Mucosa of rectum (tissue), 2 donors: ENCODE measurements around the gene KCP.
A peak's percentile ranks its signal among the peaks of the same experiment; 100 is the strongest.

ENCODE experiments used
- H3K27ac ChIP-seq, 2 donors: one replicate each; pipeline ENCODE4 v1.7.0; 2013; ENCODE audit warnings: inconsistent platforms in 2 of 2, low read depth in 2 of 2, low read length in 2 of 2
- H3K27me3 ChIP-seq, 2 donors: one replicate each; pipeline ENCODE4 v1.7.0; 2013; ENCODE audit warnings: low read length in 2 of 2; ENCODE audit not compliant: control insufficient read depth in 2 of 2, insufficient read depth in 2 of 2
- H3K36me3 ChIP-seq, 2 donors: one replicate each; pipeline ENCODE4 v1.7.0; 2013; ENCODE audit warnings: low read length in 2 of 2; ENCODE audit not compliant: control insufficient read depth in 2 of 2, insufficient read depth in 2 of 2
- H3K4me1 ChIP-seq, 2 donors: one replicate each; pipeline ENCODE4 v1.7.0; 2013; ENCODE audit warnings: low read length in 2 of 2, mild to moderate bottlenecking in 1 of 2; ENCODE audit not compliant: control insufficient read depth in 2 of 2, insufficient read depth in 2 of 2
- H3K4me3 ChIP-seq, 2 donors: one replicate each; pipeline ENCODE4 v1.7.0; 2013; ENCODE audit warnings: low read length in 2 of 2
- H3K9ac ChIP-seq, 2 donors: one replicate each; pipeline ENCODE4 v1.7.0; 2013; ENCODE audit warnings: low read length in 2 of 2, low read depth in 1 of 2, mild to moderate bottlenecking in 1 of 2
- H3K9me3 ChIP-seq, 2 donors: one replicate each; pipeline ENCODE4 v1.7.0; 2013; ENCODE audit warnings: low read length in 2 of 2; ENCODE audit not compliant: control insufficient read depth in 2 of 2
- donor health status: healthy.
- donor health status: Normal muscosa, but diverticular disease.

Gene KCP

GRCh38 chr7:128862571-128863432 lies 47.7 kb downstream of the KCP start, which contains the start of gene ATP6V1F:
Gene ATP6V1F (plus strand): TSS chr7:128862856. CDS start chr7:128862905, 49 bp downstream.
- Histone ChIP-seq H3K4me3 (peak within 1 kb of the TSS; percentile 95 to 97), H3K9ac (peak within 1 kb of the TSS; percentile 85 to 95), H3K27ac (peak within 1 kb of the TSS; percentile 82 to 84), H3K9me3 (no peaks in the 10 kb centered on the region), H3K36me3 (peaks cover 10 to 18% of the 10 kb centered on the region in 2 donors), H3K27me3 (no peaks in the 10 kb centered on the region), H3K4me1 (peaks cover 12 to 21% of the 10 kb centered on the region in 2 donors)

- H3K4me1 ChIP-seq, result peaks cover 12 to 21% of the 10 kb centered on the region in 2 donors
- no peak overlapping the region for H3K27ac ChIP-seq
- peak overlapping the region; percentile 1 to 28 for H3K9ac ChIP-seq
- peak overlapping the region; percentile 95 to 97 for H3K4me3 ChIP-seq
- no peaks in the 10 kb centered on the region for H3K27me3 ChIP-seq
- peaks cover 10 to 17% of the 10 kb centered on the region in 2 donors for H3K36me3 ChIP-seq
- no peaks in the 10 kb centered on the region for H3K9me3 ChIP-seq
Observed at GRCh38 chr7:128861957-128862570, 48.4 kb downstream of the KCP start.

- no peak overlapping the region for H3K27ac ChIP-seq
- no peak overlapping the region for H3K9ac ChIP-seq
- no peak overlapping the region for H3K4me3 ChIP-seq
- H3K4me1 ChIP-seq, result peaks cover 12 to 28% of the 10 kb centered on the region in 2 donors
- H3K27me3 ChIP-seq, result no peaks in the 10 kb centered on the region
- H3K36me3 ChIP-seq, result peaks cover 7 to 8% of the 10 kb centered on the region in 2 donors
- no peaks in the 10 kb centered on the region for H3K9me3 ChIP-seq
Observed at GRCh38 chr7:128860158-128861073, 50.1 kb downstream of the KCP start.

- H3K4me1 ChIP-seq, result peaks cover 12 to 29% of the 10 kb centered on the region in 2 donors
- H3K9me3 ChIP-seq, result no peaks in the 10 kb centered on the region
- no peak overlapping the region for H3K9ac ChIP-seq
- no peak overlapping the region for H3K4me3 ChIP-seq
- peaks cover 0 to 3% of the 10 kb centered on the region in 2 donors for H3K36me3 ChIP-seq
- no peak overlapping the region for H3K27ac ChIP-seq
- H3K27me3 ChIP-seq, result no peaks in the 10 kb centered on the region
Observed at GRCh38 chr7:128859232-128860157, 51.0 kb downstream of the KCP start.

GRCh38 chr7:128858380-128859231 lies 51.9 kb downstream of the KCP start:
- H3K9me3 ChIP-seq, result no peaks in the 10 kb centered on the region
- H3K4me1 ChIP-seq, result peaks cover 10 to 21% of the 10 kb centered on the region in 2 donors
- H3K27me3 ChIP-seq, result no peaks in the 10 kb centered on the region
- no peak overlapping the region for H3K4me3 ChIP-seq
- H3K36me3 ChIP-seq, result peaks cover 0 to 3% of the 10 kb centered on the region in 2 donors
- peak overlapping the region in 1 of 2 donors; percentile 13 for H3K27ac ChIP-seq
- H3K9ac ChIP-seq, result no peak overlapping the region

GRCh38 chr7:128856001-128856718 lies 54.3 kb downstream of the KCP start:
- H3K9ac ChIP-seq, result no peak overlapping the region

GRCh38 chr7:128855559-128855958 lies 55.0 kb downstream of the KCP start:
- Histone ChIP-seq H3K9me3 (no peaks in the 10 kb centered on the region), H3K4me3 (no peak overlapping the region), H3K9ac (no peak overlapping the region), H3K36me3 (peaks cover 0 to 3% of the 10 kb centered on the region in 2 donors), H3K27ac (no peak overlapping the region), H3K4me1 (peaks cover 0 to 12% of the 10 kb centered on the region in 2 donors), H3K27me3 (no peaks in the 10 kb centered on the region)

More at GRCh38 chr7:128856001-128856718, 54.3 kb downstream of the KCP start:
- Histone ChIP-seq H3K27ac (no peak overlapping the region), H3K9me3 (no peaks in the 10 kb centered on the region), H3K36me3 (peaks cover 0 to 3% of the 10 kb centered on the region in 2 donors), H3K4me1 (peaks cover 0 to 12% of the 10 kb centered on the region in 2 donors), H3K4me3 (no peak overlapping the region), H3K27me3 (no peaks in the 10 kb centered on the region)

- Histone ChIP-seq H3K4me3 (no peak overlapping the region), H3K9me3 (no peaks in the 10 kb centered on the region), H3K9ac (no peak overlapping the region), H3K36me3 (peaks cover 0 to 3% of the 10 kb centered on the region in 2 donors), H3K27ac (no peak overlapping the region), H3K27me3 (no peaks in the 10 kb centered on the region), H3K4me1 (peaks cover 0 to 8% of the 10 kb centered on the region in 2 donors)
Observed at GRCh38 chr7:128854396-128854795, 56.1 kb downstream of the KCP start.
